Kidney (tissue), 14 donors: ENCODE data around the gene ATP10D. TPM values are rescaled to one million over a fixed set of nuclear protein-coding genes. Genes with fewer than 3 reads are reported as not detected.
"Not testable (repeated sequence)": the region's sequence is repeated elsewhere in the genome, so short reads cannot be mapped to it uniquely, and the experiment has no call there.

Experiments
- DNase-seq, 5 donors: peaks; one replicate each; pipeline ENCODE4 v3.0.0-alpha.2; 2013 to 2020
- FAIRE-seq: peaks from 2 replicates; lab custom pipeline; 2012; peaks lifted over from hg19 to GRCh38; lab: Jason Lieb, UNC
- H3K27ac ChIP-seq, 2 donors: one replicate each; pipeline ENCODE4 v1.7.0; 2013; ENCODE audit warnings: low read depth in 2 of 2, low read length in 2 of 2, inconsistent platforms in 1 of 2
- H3K27me3 ChIP-seq: one replicate; pipeline ENCODE4 v1.7.1; 2013; ENCODE audit warnings: low read length, inconsistent platforms; ENCODE audit not compliant: control insufficient read depth, insufficient read depth
- H3K36me3 ChIP-seq, 3 donors: one replicate each; pipeline versions ENCODE4 v1.7.0 to v1.7.1; 2013; ENCODE audit warnings: low read length in 3 of 3, control low read depth in 1 of 3, inconsistent platforms in 1 of 3; ENCODE audit not compliant: insufficient read depth in 3 of 3, control insufficient read depth in 2 of 3
- H3K4me1 ChIP-seq, 3 donors: one replicate each; pipeline versions ENCODE4 v1.7.0 to v1.7.1; 2013; ENCODE audit warnings: low read length in 3 of 3, inconsistent platforms in 1 of 3, low read depth in 1 of 3; ENCODE audit not compliant: control insufficient read depth in 2 of 3, insufficient read depth in 2 of 3
- H3K4me3 ChIP-seq, 3 donors: one replicate each; pipeline versions ENCODE4 v1.7.0 to v1.8.1; 2013; ENCODE audit warnings: low read length in 3 of 3, control low read depth in 1 of 3, inconsistent platforms in 1 of 3
- H3K9ac ChIP-seq, 3 donors: one replicate each; pipeline versions ENCODE4 v1.7.0 to v1.7.1; 2013; ENCODE audit warnings: low read length in 3 of 3, control low read depth in 1 of 3, inconsistent platforms in 1 of 3
- H3K9me3 ChIP-seq, 3 donors: one replicate each; pipeline versions ENCODE4 v1.7.0 to v1.7.1; 2013; ENCODE audit warnings: low read length in 3 of 3, control low read depth in 1 of 3, inconsistent platforms in 1 of 3; ENCODE audit not compliant: control insufficient read depth in 2 of 3, insufficient read depth in 1 of 3
- CTCF ChIP-seq: IDR thresholded peaks from 3 replicates; pipeline ENCODE4 v1.5.1; 2012; ENCODE audit warnings: mild to moderate bottlenecking, moderate library complexity, borderline replicate concordance; ENCODE audit not compliant: insufficient read depth; ENCODE audit errors: extremely low read depth
- intact Hi-C: fragments of 100-400 bp; cut with DNase I; formaldehyde crosslinking; loops from one replicate; pipeline ENCODE4 v1.11.1; 2022
- polyA plus RNA-seq: library from polyadenylated mRNA; stranded (reverse); fragments of 350-450 nt; fragmentation: Illumina TruSeq; extraction: RNeasy Lipid Tissue Mini Kit (QIAGEN cat#74804); gene quantifications from one replicate; pipeline ENCODE4 v1.2.3, GENCODE V29; 2014; ENCODE audit warnings: low read depth, low replicate concordance; ENCODE audit not compliant: insufficient read depth
- total RNA-seq: library from RNA; stranded (reverse); fragmentation: NEBNext Ultra II Directional; extraction: Animal tissue kit (Norgen Biotek cat#: 25700); gene quantifications from one replicate; pipeline ENCODE4 v1.2.1, GENCODE V29; 2021
- donor health status: control.
- donor health status: control.
- donor health status: control.
- donor health status: control.
- donor health status: control.
- donor health status: DM: yes; HTN: yes; CAD: no.
- donor health status: Normal renal cell carcinoma (clear cell type).

Gene ATP10D
- total and polyA plus RNA-seq, 2 donors from 2014 or later: 10.4 to 43.6 TPM

DNA sequence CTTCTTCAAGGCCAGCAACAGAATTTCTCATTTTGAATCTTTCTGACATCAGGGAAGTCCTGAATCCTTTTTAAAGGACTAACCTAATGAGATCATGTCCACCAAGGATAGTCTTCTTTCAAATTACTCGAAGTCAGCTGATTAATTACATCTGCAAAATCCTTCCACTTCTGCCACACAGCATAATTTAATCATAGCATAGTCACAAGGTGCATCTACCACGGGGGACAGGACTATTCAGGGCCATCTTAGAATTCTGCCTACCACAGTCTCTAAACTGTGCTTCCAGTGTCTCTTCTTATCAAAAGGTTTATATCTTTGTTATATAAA, 53.7 kb downstream of the ATP10D start:
- H3K4me1 ChIP-seq: no peaks in the 10 kb centered on the region
- H3K9me3 ChIP-seq: no peaks in the 10 kb centered on the region
- H3K4me3 ChIP-seq: no peak overlapping the region
- DNase-seq (no peak), FAIRE-seq (no peak)
- H3K27ac ChIP-seq: no peak overlapping the region
- H3K36me3 ChIP-seq: peaks cover 0 to 15% (median 3%) of the 10 kb centered on the region in 3 donors
- intact Hi-C loops: no loop called here
- no peaks in the 10 kb centered on the region for H3K27me3 ChIP-seq
- no peak for TF ChIP-seq CTCF
- no peak overlapping the region for H3K9ac ChIP-seq

GRCh38 chr4:47542640-47543039, 57.6 kb downstream of the ATP10D start:
- H3K4me1 ChIP-seq, intact Hi-C loops, H3K9ac ChIP-seq, H3K9me3 ChIP-seq, DNase-seq, FAIRE-seq, H3K4me3 ChIP-seq, H3K27ac ChIP-seq, H3K27me3 ChIP-seq: not testable (repeated sequence)
- H3K36me3 ChIP-seq: peaks cover 6 to 11% (median 7%) of the 10 kb centered on the region in 3 donors

DNA sequence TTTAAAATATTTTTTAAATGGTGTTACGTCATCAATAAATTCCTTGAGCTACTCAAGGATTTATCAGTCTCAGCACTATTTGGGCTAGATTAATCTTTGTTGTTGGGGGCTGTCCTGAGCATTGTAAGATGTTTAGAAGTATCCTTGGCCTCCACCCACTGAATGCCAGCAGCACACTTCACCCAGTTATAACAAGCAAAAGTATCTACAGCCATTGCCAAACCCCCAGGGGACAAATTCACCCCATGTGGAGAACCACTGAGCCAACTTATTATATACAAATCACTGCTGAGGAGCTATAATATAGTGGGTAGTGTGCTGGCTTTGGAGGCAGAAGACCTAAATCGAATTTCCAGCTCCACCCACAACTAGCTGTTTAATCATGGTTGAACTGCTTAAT, 58.3 kb downstream of the ATP10D start:
- peaks cover 6 to 11% (median 7%) of the 10 kb centered on the region in 3 donors for H3K36me3 ChIP-seq
- H3K9me3 ChIP-seq: no peaks in the 10 kb centered on the region
- FAIRE-seq: no peak
- no peak overlapping the region for H3K4me3 ChIP-seq
- no peak overlapping the region for H3K9ac ChIP-seq
- H3K27me3 ChIP-seq: no peaks in the 10 kb centered on the region
- no peak overlapping the region for H3K27ac ChIP-seq
- intact Hi-C loops: no loop called here
- no peak for TF ChIP-seq CTCF
- H3K4me1 ChIP-seq: no peaks in the 10 kb centered on the region
- DNase-seq: no peak

- H3K27me3 ChIP-seq, intact Hi-C loops, H3K4me3 ChIP-seq, H3K9me3 ChIP-seq, DNase-seq, H3K4me1 ChIP-seq, FAIRE-seq, H3K27ac ChIP-seq, H3K9ac ChIP-seq: not testable (repeated sequence)
- H3K36me3 ChIP-seq: peaks cover 10 to 23% (median 18%) of the 10 kb centered on the region in 3 donors
Measured at GRCh38 chr4:47550357-47550756, 65.3 kb downstream of the ATP10D start.
